ENCODE data around the gene FBLN7. TPM values are rescaled to one million over a fixed set of nuclear protein-coding genes. Genes with fewer than 3 reads are reported as not detected.

Gene FBLN7
- total and polyA plus RNA-seq, 2 experiments from 2014 or later, result 0.16 TPM; not detected in 1

DNA sequence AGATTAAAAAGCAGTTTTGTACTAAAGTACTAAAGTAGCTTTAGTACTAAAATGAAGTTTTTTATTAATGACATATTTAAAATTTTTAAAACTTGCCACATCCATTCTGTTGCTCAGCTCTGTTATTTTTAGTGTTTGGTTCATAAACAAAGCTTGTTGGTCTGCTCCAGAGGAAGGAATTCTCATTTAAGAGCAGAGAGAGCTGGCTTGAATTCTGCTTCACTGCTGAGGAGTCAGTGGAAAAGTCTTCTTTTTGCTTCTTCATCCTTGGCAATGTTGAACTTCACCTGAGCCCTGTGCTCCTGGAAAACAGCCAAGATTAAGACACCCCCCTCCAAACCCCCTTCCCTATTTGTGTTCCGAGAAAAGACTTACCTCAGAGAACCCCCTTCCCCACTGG, 42.5 kb upstream of the FBLN7 start:
- H3K4me1 Mint-ChIP-seq, result no peaks in the 10 kb centered on the region
- Histone ChIP-seq H3F3A (replicated peaks; ENCODE audit: low read depth) (no peaks in the 10 kb centered on the region), H2AFZ (no peak overlapping the region), H3K79me2 (replicated peaks; ENCODE audit: insufficient read depth) (no peaks in the 10 kb centered on the region), H3K4me1 (ENCODE audit: insufficient read depth) (no peaks in the 10 kb centered on the region), H3K27me3 (ENCODE audit: insufficient read depth) (no peaks in the 10 kb centered on the region), H3K9me2 (ENCODE audit: insufficient read depth) (no peaks in the 10 kb centered on the region), H3K4me3 (no peak overlapping the region), H3K27ac (ENCODE audit: low read depth) (no peak overlapping the region), H3K36me3 (ENCODE audit: insufficient read depth) (peaks cover 3% of the 10 kb centered on the region; the same call in 1 of the 2 replicates), H4K20me1 (replicated peaks; ENCODE audit: insufficient read depth) (no peaks in the 10 kb centered on the region), H3K4me2 (no peak overlapping the region)
- no peaks in the 10 kb centered on the region; the same call in 2 of the 3 replicates for H3K9me3 Mint-ChIP-seq
- no peak overlapping the region for H3K4me3 Mint-ChIP-seq
- no peaks in the 10 kb centered on the region for H3K27me3 Mint-ChIP-seq (ENCODE audit: insufficient read depth, low read depth, poor library complexity)
- 0 out of 2 replicates have a peak overlapping the region, but pooled peaks have one; percentile 60 for H3K27ac Mint-ChIP-seq
- DNase-seq (ENCODE audit: low spot score) (no peak), ATAC-seq (no peak)
- TF ChIP-seq EZH2phosphoT487 (IDR thresholded peaks at IDR 0.05; ENCODE audit: unreplicated experiment), result no peak
- no peak for TF ChIP-seq EZH2 (IDR thresholded peaks at IDR 0.05; ENCODE audit: low read depth, unreplicated experiment)
- peaks cover 5% of the 10 kb centered on the region for H3K36me3 Mint-ChIP-seq (ENCODE audit: low read depth)

DNA sequence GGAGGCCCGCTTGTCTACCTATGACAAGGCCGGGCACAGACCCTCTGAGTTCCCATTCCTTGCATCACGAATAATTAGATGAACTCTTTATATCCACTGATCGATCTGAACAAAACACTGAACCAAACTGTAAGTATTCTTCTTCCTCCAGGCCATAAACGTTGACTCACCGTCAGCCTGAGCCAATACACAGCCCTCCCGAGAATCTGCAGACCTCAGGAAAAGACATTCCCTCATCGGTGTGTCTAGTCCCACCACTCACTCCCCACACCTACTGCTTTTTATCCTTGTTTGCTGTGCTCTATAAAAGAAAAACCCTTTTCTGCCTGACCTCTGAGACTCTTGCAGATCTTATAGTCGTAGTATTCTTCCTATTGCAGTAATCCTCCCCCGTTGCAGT, 42.1 kb upstream of the FBLN7 start:
- H4K20me1 ChIP-seq (replicated peaks; ENCODE audit: insufficient read depth), result no peaks in the 10 kb centered on the region
- DNase-seq (ENCODE audit: low spot score) (peak; percentile 2), ATAC-seq (no peak)
- Mint-ChIP-seq H3K4me1 (no peaks in the 10 kb centered on the region), H3K4me3 (no peak overlapping the region), H3K36me3 (ENCODE audit: low read depth) (peaks cover 5% of the 10 kb centered on the region), H3K27ac (peak overlapping the region; percentile 60; the same call in 1 of the 2 replicates), H3K27me3 (ENCODE audit: insufficient read depth, low read depth, poor library complexity) (no peaks in the 10 kb centered on the region), H3K9me3 (no peaks in the 10 kb centered on the region; the same call in 2 of the 3 replicates)
- no peaks in the 10 kb centered on the region for H3K4me1 ChIP-seq (ENCODE audit: insufficient read depth)
- no peaks in the 10 kb centered on the region for H3K9me2 ChIP-seq (ENCODE audit: insufficient read depth)
- no peak overlapping the region for H3K27ac ChIP-seq (ENCODE audit: low read depth)
- peaks cover 3% of the 10 kb centered on the region; the same call in 1 of the 2 replicates for H3K36me3 ChIP-seq (ENCODE audit: insufficient read depth)
- H2AFZ ChIP-seq, result no peak overlapping the region
- H3F3A ChIP-seq (replicated peaks; ENCODE audit: low read depth), result no peaks in the 10 kb centered on the region
- no peaks in the 10 kb centered on the region for H3K79me2 ChIP-seq (replicated peaks; ENCODE audit: insufficient read depth)
- no peaks in the 10 kb centered on the region for H3K27me3 ChIP-seq (ENCODE audit: insufficient read depth)
- H3K4me3 ChIP-seq, result no peak overlapping the region
- H3K4me2 ChIP-seq, result no peak overlapping the region
- no peak for TF ChIP-seq NANOG (IDR thresholded peaks at IDR 0.05; ENCODE audit: borderline replicate concordance)
- TF ChIP-seq, protein P1, sequence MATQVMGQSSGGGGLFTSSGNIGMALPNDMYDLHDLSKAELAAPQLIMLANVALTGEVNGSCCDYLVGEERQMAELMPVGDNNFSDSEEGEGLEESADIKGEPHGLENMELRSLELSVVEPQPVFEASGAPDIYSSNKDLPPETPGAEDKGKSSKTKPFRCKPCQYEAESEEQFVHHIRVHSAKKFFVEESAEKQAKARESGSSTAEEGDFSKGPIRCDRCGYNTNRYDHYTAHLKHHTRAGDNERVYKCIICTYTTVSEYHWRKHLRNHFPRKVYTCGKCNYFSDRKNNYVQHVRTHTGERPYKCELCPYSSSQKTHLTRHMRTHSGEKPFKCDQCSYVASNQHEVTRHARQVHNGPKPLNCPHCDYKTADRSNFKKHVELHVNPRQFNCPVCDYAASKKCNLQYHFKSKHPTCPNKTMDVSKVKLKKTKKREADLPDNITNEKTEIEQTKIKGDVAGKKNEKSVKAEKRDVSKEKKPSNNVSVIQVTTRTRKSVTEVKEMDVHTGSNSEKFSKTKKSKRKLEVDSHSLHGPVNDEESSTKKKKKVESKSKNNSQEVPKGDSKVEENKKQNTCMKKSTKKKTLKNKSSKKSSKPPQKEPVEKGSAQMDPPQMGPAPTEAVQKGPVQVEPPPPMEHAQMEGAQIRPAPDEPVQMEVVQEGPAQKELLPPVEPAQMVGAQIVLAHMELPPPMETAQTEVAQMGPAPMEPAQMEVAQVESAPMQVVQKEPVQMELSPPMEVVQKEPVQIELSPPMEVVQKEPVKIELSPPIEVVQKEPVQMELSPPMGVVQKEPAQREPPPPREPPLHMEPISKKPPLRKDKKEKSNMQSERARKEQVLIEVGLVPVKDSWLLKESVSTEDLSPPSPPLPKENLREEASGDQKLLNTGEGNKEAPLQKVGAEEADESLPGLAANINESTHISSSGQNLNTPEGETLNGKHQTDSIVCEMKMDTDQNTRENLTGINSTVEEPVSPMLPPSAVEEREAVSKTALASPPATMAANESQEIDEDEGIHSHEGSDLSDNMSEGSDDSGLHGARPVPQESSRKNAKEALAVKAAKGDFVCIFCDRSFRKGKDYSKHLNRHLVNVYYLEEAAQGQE (IDR thresholded peaks at IDR 0.05; ENCODE audit: unreplicated experiment), result no peak
- TF ChIP-seq ZNF114 (CRISPR knock-in tag; IDR thresholded peaks at IDR 0.05), result no peak
- no peak for TF ChIP-seq CREB1 (CRISPR knock-in tag; IDR thresholded peaks at IDR 0.05; ENCODE audit: low read depth)
- no peak for TF ChIP-seq EZH2 (IDR thresholded peaks at IDR 0.05; ENCODE audit: low read depth, unreplicated experiment)
- TF ChIP-seq, protein P2, sequence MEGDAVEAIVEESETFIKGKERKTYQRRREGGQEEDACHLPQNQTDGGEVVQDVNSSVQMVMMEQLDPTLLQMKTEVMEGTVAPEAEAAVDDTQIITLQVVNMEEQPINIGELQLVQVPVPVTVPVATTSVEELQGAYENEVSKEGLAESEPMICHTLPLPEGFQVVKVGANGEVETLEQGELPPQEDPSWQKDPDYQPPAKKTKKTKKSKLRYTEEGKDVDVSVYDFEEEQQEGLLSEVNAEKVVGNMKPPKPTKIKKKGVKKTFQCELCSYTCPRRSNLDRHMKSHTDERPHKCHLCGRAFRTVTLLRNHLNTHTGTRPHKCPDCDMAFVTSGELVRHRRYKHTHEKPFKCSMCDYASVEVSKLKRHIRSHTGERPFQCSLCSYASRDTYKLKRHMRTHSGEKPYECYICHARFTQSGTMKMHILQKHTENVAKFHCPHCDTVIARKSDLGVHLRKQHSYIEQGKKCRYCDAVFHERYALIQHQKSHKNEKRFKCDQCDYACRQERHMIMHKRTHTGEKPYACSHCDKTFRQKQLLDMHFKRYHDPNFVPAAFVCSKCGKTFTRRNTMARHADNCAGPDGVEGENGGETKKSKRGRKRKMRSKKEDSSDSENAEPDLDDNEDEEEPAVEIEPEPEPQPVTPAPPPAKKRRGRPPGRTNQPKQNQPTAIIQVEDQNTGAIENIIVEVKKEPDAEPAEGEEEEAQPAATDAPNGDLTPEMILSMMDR (conservative IDR thresholded peaks at IDR 0.05; ENCODE audit: low read depth in 2 of 2), result no peak
- TF ChIP-seq POLR2AphosphoS5 (IDR thresholded peaks at IDR 0.05; ENCODE audit: low read depth), result no peak
- TF ChIP-seq, protein P3, sequence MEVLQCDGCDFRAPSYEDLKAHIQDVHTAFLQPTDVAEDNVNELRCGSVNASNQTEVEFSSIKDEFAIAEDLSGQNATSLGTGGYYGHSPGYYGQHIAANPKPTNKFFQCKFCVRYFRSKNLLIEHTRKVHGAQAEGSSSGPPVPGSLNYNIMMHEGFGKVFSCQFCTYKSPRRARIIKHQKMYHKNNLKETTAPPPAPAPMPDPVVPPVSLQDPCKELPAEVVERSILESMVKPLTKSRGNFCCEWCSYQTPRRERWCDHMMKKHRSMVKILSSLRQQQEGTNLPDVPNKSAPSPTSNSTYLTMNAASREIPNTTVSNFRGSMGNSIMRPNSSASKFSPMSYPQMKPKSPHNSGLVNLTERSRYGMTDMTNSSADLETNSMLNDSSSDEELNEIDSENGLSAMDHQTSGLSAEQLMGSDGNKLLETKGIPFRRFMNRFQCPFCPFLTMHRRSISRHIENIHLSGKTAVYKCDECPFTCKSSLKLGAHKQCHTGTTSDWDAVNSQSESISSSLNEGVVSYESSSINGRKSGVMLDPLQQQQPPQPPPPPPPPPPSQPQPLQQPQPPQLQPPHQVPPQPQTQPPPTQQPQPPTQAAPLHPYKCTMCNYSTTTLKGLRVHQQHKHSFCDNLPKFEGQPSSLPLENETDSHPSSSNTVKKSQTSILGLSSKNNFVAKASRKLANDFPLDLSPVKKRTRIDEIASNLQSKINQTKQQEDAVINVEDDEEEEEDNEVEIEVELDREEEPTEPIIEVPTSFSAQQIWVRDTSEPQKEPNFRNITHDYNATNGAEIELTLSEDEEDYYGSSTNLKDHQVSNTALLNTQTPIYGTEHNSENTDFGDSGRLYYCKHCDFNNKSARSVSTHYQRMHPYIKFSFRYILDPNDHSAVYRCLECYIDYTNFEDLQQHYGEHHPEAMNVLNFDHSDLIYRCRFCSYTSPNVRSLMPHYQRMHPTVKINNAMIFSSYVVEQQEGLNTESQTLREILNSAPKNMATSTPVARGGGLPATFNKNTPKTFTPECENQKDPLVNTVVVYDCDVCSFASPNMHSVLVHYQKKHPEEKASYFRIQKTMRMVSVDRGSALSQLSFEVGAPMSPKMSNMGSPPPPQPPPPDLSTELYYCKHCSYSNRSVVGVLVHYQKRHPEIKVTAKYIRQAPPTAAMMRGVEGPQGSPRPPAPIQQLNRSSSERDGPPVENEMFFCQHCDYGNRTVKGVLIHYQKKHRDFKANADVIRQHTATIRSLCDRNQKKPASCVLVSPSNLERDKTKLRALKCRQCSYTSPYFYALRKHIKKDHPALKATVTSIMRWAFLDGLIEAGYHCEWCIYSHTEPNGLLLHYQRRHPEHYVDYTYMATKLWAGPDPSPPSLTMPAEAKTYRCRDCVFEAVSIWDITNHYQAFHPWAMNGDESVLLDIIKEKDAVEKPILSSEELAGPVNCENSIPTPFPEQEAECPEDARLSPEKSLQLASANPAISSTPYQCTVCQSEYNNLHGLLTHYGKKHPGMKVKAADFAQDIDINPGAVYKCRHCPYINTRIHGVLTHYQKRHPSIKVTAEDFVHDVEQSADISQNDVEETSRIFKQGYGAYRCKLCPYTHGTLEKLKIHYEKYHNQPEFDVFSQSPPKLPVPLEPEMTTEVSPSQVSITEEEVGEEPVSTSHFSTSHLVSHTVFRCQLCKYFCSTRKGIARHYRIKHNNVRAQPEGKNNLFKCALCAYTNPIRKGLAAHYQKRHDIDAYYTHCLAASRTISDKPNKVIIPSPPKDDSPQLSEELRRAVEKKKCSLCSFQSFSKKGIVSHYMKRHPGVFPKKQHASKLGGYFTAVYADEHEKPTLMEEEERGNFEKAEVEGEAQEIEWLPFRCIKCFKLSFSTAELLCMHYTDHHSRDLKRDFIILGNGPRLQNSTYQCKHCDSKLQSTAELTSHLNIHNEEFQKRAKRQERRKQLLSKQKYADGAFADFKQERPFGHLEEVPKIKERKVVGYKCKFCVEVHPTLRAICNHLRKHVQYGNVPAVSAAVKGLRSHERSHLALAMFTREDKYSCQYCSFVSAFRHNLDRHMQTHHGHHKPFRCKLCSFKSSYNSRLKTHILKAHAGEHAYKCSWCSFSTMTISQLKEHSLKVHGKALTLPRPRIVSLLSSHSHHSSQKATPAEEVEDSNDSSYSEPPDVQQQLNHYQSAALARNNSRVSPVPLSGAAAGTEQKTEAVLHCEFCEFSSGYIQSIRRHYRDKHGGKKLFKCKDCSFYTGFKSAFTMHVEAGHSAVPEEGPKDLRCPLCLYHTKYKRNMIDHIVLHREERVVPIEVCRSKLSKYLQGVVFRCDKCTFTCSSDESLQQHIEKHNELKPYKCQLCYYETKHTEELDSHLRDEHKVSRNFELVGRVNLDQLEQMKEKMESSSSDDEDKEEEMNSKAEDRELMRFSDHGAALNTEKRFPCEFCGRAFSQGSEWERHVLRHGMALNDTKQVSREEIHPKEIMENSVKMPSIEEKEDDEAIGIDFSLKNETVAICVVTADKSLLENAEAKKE (CRISPR knock-in tag; IDR thresholded peaks at IDR 0.05), result no peak
- no peak for TF ChIP-seq ZNF331 (CRISPR knock-in tag; IDR thresholded peaks at IDR 0.05; ENCODE audit: low read depth)
- TF ChIP-seq STAT1 (IDR thresholded peaks at IDR 0.05; ENCODE audit: unreplicated experiment), result no peak

Data from GM23338 (cell line).